ENCODE results near the gene CDH26.

DNA sequence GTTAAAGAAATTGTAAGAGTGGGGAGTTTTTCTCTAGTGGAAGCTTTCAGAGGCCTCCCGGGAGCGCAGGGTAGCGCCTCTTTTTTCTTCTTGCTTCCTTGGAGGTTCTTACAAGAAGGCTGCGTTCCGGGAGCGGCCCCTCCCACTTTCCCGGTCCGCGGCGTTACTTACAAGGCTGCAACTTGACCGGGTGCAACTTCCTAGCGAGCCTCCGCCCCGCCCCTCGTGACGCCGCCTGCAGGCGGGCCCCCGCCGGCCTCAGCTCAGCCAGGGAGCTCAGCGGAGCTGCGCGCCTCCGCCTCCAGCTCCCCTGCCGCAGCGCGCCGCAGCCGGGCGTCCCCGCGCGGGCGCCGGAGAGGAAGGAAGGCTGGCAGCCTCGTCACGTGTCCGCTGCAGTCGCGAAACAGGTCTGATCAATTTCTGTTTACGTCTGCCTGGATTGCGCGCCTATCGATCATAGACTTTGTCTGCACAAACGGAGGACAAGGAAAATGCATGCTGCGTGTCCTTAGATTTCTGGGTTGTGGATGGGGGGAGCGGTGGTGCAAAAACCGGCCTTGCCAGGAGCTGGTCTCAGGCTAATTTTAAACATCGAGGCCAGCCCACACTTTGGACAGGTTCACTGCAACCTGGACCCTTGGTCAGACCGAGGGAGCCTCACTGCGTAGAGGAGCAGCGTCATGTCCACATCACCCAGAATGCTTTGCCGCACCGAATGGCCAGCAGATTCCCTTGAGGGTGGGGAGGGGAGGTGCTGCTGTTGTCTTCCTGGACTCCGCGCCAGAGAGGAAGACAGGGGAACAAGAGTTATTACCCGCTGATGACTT is 17.9 kb upstream of the CDH26 start, which contains the start of the genes FAM217B and PPP1R3D:
- TF ChIP-seq, protein P1, sequence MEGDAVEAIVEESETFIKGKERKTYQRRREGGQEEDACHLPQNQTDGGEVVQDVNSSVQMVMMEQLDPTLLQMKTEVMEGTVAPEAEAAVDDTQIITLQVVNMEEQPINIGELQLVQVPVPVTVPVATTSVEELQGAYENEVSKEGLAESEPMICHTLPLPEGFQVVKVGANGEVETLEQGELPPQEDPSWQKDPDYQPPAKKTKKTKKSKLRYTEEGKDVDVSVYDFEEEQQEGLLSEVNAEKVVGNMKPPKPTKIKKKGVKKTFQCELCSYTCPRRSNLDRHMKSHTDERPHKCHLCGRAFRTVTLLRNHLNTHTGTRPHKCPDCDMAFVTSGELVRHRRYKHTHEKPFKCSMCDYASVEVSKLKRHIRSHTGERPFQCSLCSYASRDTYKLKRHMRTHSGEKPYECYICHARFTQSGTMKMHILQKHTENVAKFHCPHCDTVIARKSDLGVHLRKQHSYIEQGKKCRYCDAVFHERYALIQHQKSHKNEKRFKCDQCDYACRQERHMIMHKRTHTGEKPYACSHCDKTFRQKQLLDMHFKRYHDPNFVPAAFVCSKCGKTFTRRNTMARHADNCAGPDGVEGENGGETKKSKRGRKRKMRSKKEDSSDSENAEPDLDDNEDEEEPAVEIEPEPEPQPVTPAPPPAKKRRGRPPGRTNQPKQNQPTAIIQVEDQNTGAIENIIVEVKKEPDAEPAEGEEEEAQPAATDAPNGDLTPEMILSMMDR (IDR thresholded peaks at IDR 0.05 in 2 of 3, conservative IDR thresholded peaks at IDR 0.05 in 1 of 3; ENCODE audit: control insufficient read depth in 2 of 3, extremely low read depth in 1 of 3, insufficient read depth in 1 of 3, low read depth in 3 of 3, low read length in 3 of 3) = 0 out of 6 replicates have a peak, but pooled peaks of 1 of the 3 experiments have one; percentile 5
- TF ChIP-seq, protein P2, sequence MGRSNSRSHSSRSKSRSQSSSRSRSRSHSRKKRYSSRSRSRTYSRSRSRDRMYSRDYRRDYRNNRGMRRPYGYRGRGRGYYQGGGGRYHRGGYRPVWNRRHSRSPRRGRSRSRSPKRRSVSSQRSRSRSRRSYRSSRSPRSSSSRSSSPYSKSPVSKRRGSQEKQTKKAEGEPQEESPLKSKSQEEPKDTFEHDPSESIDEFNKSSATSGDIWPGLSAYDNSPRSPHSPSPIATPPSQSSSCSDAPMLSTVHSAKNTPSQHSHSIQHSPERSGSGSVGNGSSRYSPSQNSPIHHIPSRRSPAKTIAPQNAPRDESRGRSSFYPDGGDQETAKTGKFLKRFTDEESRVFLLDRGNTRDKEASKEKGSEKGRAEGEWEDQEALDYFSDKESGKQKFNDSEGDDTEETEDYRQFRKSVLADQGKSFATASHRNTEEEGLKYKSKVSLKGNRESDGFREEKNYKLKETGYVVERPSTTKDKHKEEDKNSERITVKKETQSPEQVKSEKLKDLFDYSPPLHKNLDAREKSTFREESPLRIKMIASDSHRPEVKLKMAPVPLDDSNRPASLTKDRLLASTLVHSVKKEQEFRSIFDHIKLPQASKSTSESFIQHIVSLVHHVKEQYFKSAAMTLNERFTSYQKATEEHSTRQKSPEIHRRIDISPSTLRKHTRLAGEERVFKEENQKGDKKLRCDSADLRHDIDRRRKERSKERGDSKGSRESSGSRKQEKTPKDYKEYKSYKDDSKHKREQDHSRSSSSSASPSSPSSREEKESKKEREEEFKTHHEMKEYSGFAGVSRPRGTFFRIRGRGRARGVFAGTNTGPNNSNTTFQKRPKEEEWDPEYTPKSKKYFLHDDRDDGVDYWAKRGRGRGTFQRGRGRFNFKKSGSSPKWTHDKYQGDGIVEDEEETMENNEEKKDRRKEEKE (IDR thresholded peaks at IDR 0.05) = no peak
- TF ChIP-seq ZNF217 (IDR thresholded peaks at IDR 0.05) (no peak), POLR2A (IDR thresholded peaks at IDR 0.05; ENCODE audit: low read depth, low read length) (peak; percentile 89), RAD21 (IDR thresholded peaks at IDR 0.05; ENCODE audit: insufficient read depth, low read depth, low read length) (no peak), TAF1 (IDR thresholded peaks at IDR 0.05; ENCODE audit: borderline replicate concordance, low read depth, low read length) (peak; percentile 53; the same call in 1 of the 2 replicates), SREBF1 (IDR thresholded peaks at IDR 0.05; ENCODE audit: low read length) (no peak), BCL11A (IDR thresholded peaks at IDR 0.05; ENCODE audit: low read depth, low read length) (no peak), ZNF274 (IDR thresholded peaks at IDR 0.05; ENCODE audit: insufficient read depth, insufficient read length) (no peak), CBX3 (IDR thresholded peaks at IDR 0.05; ENCODE audit: borderline replicate concordance, low read depth) (no peak), EZH2 (IDR thresholded peaks at IDR 0.05; ENCODE audit: borderline replicate concordance, control insufficient read depth, low read depth, low read length) (no peak), POLR2AphosphoS2 (IDR thresholded peaks at IDR 0.05; ENCODE audit: low read depth, low read length) (peak; percentile 53; the same call in 1 of the 2 replicates), MXI1 (IDR thresholded peaks at IDR 0.05; ENCODE audit: low read depth, low read length) (peak; percentile 62; the same call in 1 of the 2 replicates)
